Measurements from ENCODE around the gene GLIS2. TPM values are rescaled to one million over a fixed set of nuclear protein-coding genes. Genes with fewer than 3 reads are reported as not detected.

GLIS2 gene
- total and polyA plus RNA-seq, 2 of the 4 experiments (the other 2 are of a cell fraction), result 0.36 to 8.4 TPM

DNA sequence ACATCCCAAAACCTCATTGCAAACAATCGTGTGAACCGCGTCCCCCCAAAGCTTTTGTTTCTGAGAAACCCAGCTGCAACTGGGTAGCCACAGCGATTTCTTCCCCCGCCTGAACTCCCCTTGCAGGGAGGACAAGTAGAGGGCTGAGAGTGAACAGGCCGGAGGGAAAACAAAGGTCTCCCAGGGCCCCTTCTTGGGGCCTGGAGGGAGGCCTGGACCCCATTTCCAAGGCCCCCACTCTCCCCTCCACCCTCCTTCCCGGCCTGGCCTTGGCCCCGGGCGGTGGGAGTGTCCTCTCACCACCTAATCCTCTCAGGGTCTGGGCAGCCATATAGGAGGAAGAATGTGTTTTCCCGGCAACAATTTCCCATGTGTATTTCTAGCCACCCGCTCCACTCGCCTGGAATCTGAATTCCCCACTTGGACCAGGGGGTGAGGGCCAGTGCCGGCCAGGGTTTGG, 2.6 kb downstream of the GLIS2 start:
- intact Hi-C loops (cut with micrococcal nuclease) (loop anchor here (5.0 kb wide), 1 partner anchor 46 kb away; the partner anchor contains the start of gene TFAP4), dilution Hi-C loops (cut with HindIII; ENCODE audit: low sequenced_read_pairs, unreplicated experiment) (no loop called here), in situ Hi-C loops (cut with MboI; ENCODE audit: low sequenced_read_pairs) (no loop called here)
- TF ChIP-seq CHD1 (IDR thresholded peaks at IDR 0.05; ENCODE audit: low read depth, low read length), result no peak
- no peak for TF ChIP-seq MAFK (IDR thresholded peaks at IDR 0.05; ENCODE audit: low read depth, low read length)
- TF ChIP-seq FOS (IDR thresholded peaks at IDR 0.05; ENCODE audit: low read depth, low read length), result no peak
- TF ChIP-seq MXI1 (IDR thresholded peaks at IDR 0.05; ENCODE audit: borderline replicate concordance, low read depth, low read length), result no peak
- TF ChIP-seq NFE2L2 (IDR thresholded peaks at IDR 0.05; ENCODE audit: low read depth, low read length), result no peak
- no peak for TF ChIP-seq RAD21 (IDR thresholded peaks at IDR 0.05; ENCODE audit: low read length)
- TF ChIP-seq, protein P1, sequence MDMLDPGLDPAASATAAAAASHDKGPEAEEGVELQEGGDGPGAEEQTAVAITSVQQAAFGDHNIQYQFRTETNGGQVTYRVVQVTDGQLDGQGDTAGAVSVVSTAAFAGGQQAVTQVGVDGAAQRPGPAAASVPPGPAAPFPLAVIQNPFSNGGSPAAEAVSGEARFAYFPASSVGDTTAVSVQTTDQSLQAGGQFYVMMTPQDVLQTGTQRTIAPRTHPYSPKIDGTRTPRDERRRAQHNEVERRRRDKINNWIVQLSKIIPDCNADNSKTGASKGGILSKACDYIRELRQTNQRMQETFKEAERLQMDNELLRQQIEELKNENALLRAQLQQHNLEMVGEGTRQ (IDR thresholded peaks at IDR 0.05; ENCODE audit: low read depth, low read length), result no peak
- TF ChIP-seq SMC3 (IDR thresholded peaks at IDR 0.05; ENCODE audit: low read depth, low read length), result no peak
- no peak for TF ChIP-seq RCOR1 (IDR thresholded peaks at IDR 0.05; ENCODE audit: insufficient replicate concordance, low read length)
- TF ChIP-seq CEBPB (IDR thresholded peaks at IDR 0.05; ENCODE audit: low read depth, low read length), result no peak
- no peak for TF ChIP-seq BHLHE40 (IDR thresholded peaks at IDR 0.05; ENCODE audit: low read depth, low read length)
- TF ChIP-seq RFX5 (IDR thresholded peaks at IDR 0.05; ENCODE audit: low read depth, low read length), result no peak
- TF ChIP-seq, protein P2, sequence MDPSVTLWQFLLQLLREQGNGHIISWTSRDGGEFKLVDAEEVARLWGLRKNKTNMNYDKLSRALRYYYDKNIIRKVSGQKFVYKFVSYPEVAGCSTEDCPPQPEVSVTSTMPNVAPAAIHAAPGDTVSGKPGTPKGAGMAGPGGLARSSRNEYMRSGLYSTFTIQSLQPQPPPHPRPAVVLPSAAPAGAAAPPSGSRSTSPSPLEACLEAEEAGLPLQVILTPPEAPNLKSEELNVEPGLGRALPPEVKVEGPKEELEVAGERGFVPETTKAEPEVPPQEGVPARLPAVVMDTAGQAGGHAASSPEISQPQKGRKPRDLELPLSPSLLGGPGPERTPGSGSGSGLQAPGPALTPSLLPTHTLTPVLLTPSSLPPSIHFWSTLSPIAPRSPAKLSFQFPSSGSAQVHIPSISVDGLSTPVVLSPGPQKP (IDR thresholded peaks at IDR 0.05; ENCODE audit: borderline replicate concordance, low read depth, low read length), result no peak
- no peak for TF ChIP-seq POLR2A (IDR thresholded peaks at IDR 0.05; ENCODE audit: low read depth, low read length)
- no peak for TF ChIP-seq MAZ (IDR thresholded peaks at IDR 0.05; ENCODE audit: borderline replicate concordance, low read depth, low read length)
- TF ChIP-seq, protein P3, sequence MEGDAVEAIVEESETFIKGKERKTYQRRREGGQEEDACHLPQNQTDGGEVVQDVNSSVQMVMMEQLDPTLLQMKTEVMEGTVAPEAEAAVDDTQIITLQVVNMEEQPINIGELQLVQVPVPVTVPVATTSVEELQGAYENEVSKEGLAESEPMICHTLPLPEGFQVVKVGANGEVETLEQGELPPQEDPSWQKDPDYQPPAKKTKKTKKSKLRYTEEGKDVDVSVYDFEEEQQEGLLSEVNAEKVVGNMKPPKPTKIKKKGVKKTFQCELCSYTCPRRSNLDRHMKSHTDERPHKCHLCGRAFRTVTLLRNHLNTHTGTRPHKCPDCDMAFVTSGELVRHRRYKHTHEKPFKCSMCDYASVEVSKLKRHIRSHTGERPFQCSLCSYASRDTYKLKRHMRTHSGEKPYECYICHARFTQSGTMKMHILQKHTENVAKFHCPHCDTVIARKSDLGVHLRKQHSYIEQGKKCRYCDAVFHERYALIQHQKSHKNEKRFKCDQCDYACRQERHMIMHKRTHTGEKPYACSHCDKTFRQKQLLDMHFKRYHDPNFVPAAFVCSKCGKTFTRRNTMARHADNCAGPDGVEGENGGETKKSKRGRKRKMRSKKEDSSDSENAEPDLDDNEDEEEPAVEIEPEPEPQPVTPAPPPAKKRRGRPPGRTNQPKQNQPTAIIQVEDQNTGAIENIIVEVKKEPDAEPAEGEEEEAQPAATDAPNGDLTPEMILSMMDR (conservative IDR thresholded peaks at IDR 0.05; ENCODE audit: low read depth, low read length), result no peak
- Histone ChIP-seq H2AFZ (replicated peaks; ENCODE audit: low read length, poor library complexity) (no peak overlapping the region), H2AK5ac (ENCODE audit: low read depth, low read length) (no peak overlapping the region), H3K9ac (ENCODE audit: low read depth, low read length) (no peak overlapping the region), H3K18ac (ENCODE audit: low read depth, low read length) (no peak overlapping the region), H3K27me3 (ENCODE audit: control insufficient read depth, insufficient read depth, low read length) (no peaks in the 10 kb centered on the region), H2BK5ac (ENCODE audit: low read depth, low read length, poor library complexity, severe bottlenecking) (no peak overlapping the region), H3K4me2 (ENCODE audit: low read depth, low read length) (no peak overlapping the region; the same call in 1 of the 2 replicates), H3K14ac (replicated peaks; ENCODE audit: low read depth, low read length) (peak overlapping the region; percentile 6; the same call in 1 of the 2 replicates), H3K56ac (ENCODE audit: extremely low read depth, insufficient read depth, low read length) (no peak overlapping the region), H4K91ac (ENCODE audit: insufficient read depth, low read depth, low read length) (no peak overlapping the region), H4K20me1 (ENCODE audit: insufficient read depth, low read length) (peaks cover 68% of the 10 kb centered on the region), H3K4me3 (ENCODE audit: insufficient read depth, low read depth, low read length) (no peak overlapping the region), H3K79me1 (ENCODE audit: low read depth in 1 of 2, low read length in 2 of 2) (peaks cover 6 to 69% of the 10 kb centered on the region in 2 experiments; a peak in 3 of 4 replicates), H3K9me1 (ENCODE audit: insufficient read depth, low read length) (peaks cover 12% of the 10 kb centered on the region), H3K9me3 (ENCODE audit: control insufficient read depth, insufficient read depth, low read length) (no peaks in the 10 kb centered on the region), H3K27ac (ENCODE audit: insufficient read depth, low read length) (no peak overlapping the region), H3K4me1 (ENCODE audit: control insufficient read depth, insufficient read depth, low read length) (peaks cover 25% of the 10 kb centered on the region), H3K4ac (ENCODE audit: low read depth, low read length) (no peak overlapping the region), H4K8ac (ENCODE audit: low read depth in 2 of 2, low read length in 2 of 2) (no peak overlapping the region), H2AK9ac (replicated peaks; ENCODE audit: low read depth, low read length, poor library complexity) (peak overlapping the region; percentile 67), H3K36me3 (ENCODE audit: control insufficient read depth, insufficient read depth, low read length) (no peaks in the 10 kb centered on the region), H2BK20ac (ENCODE audit: low read depth, low read length) (no peak overlapping the region), H2BK15ac (ENCODE audit: low read depth, low read length) (no peak overlapping the region; the same call in 2 of the 3 replicates), H3K23ac (ENCODE audit: low read depth, low read length) (no peak overlapping the region), H2BK120ac (ENCODE audit: low read depth, low read length) (no peak overlapping the region), H4K5ac (ENCODE audit: low read depth, low read length) (no peak overlapping the region)
- WGBS, 2 experiments (ENCODE audit: extremely low coverage in 2 of 2, insufficient read length in 1 of 2), result no CpG with 5 or more reads among the region's 13 CpGs
- DNase-seq (no peak), ATAC-seq (ENCODE audit: low read depth) (no peak)
- BruUV-seq (replicated peaks), result no TSS peak
- ChIA-PET POLR2A (ENCODE audit: unreplicated experiment) (no interaction called here), CTCF (no interaction called here)

All from IMR-90 (cell line).